NB4 (cell line): ENCODE results near the gene SPIB.

Source experiments
- DNase-seq: peaks from one replicate; pipeline ENCODE4 v3.0.0; 2010; ENCODE audit warnings: low read depth
- H3K4me3 ChIP-seq: one replicate; pipeline ENCODE4 v1.5.1; 2011; ENCODE audit warnings: mild to moderate bottlenecking, low read depth, low read length, moderate library complexity
- CTCF ChIP-seq: IDR thresholded peaks from one replicate; pipeline ENCODE4 v1.5.1; 2012; ENCODE audit warnings: low read depth, low read length
- MYC ChIP-seq: IDR thresholded peaks from 2 replicates; pipeline ENCODE4 v1.6.1; 2011; ENCODE audit warnings: low read depth, low read length
- POLR2A ChIP-seq: IDR thresholded peaks from 2 replicates; pipeline ENCODE4 v1.6.1; 2011; ENCODE audit warnings: mild to moderate bottlenecking; ENCODE audit not compliant: insufficient read length; ENCODE audit errors: extremely low read depth
- TF ChIP-seq, protein P1 (sequence below): IDR thresholded peaks from 2 replicates; pipeline ENCODE4 v1.6.1; 2011; ENCODE audit warnings: low read depth, low read length

Gene SPIB

GRCh38 chr19:50450369-50451222 is 31.9 kb downstream of the SPIB start:
- DNase-seq = no peak
- no peak for TF ChIP-seq CTCF
- no peak for TF ChIP-seq POLR2A
- TF ChIP-seq, protein P1, sequence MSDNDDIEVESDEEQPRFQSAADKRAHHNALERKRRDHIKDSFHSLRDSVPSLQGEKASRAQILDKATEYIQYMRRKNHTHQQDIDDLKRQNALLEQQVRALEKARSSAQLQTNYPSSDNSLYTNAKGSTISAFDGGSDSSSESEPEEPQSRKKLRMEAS = no peak
- no peak for TF ChIP-seq MYC
- no peak overlapping the region for H3K4me3 ChIP-seq

GRCh38 chr19:50451223-50451534 is 32.4 kb downstream of the SPIB start:
- TF ChIP-seq, protein P1 = no peak
- DNase-seq = no peak
- H3K4me3 ChIP-seq = no peak overlapping the region

DNA sequence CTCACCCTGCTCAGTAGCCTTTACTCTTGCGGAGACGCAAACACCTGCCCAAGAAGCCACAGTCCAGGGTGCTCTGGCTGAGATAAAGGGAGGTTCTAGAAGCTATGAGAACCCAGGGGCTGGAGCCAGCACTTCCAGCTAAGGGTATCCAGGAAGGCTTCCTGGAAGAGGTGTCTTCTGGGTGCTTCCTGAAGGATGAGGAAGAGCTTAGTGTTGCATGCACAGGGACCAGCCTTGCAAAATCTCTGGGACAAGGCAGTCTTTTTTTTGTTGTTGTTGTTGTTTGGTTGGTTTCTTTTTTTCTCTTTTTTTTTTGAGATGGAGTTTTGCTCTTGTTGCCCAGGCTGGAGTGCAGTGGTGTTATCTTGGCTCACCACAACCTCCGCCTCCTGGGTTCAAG is 34.5 kb downstream of the SPIB start:
- no peak for DNase-seq
- no peak overlapping the region for H3K4me3 ChIP-seq
- TF ChIP-seq CTCF (no peak), POLR2A (no peak), MYC (no peak)
- TF ChIP-seq, protein P1 = no peak

DNA sequence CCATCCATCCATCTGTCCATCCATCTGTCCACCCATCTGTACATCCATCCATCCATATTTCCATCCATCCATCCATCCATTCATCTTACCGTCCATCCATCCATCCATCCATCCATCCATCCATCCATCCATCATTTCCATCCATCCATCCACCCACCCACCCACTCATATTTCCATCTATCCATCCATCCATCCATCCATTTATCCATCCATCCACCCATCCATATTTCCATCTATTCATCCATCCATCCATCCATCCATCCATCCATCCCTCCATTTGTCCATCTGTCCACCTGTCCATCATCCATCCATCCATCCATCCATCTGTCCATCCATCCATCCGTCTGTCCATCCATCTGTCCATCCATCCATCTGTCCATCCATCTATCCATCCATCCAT is 37.3 kb downstream of the SPIB start:
- TF ChIP-seq MYC = no peak
- TF ChIP-seq, protein P1 = no peak
- no peak for TF ChIP-seq POLR2A
- TF ChIP-seq CTCF = no peak
- DNase-seq = no peak
- H3K4me3 ChIP-seq = no peak overlapping the region

- no peak for TF ChIP-seq CTCF
- no peak overlapping the region for H3K4me3 ChIP-seq
- DNase-seq = no peak
These were observed 38.6 kb downstream of the SPIB start for GRCh38 chr19:50457300-50457699.

DNA sequence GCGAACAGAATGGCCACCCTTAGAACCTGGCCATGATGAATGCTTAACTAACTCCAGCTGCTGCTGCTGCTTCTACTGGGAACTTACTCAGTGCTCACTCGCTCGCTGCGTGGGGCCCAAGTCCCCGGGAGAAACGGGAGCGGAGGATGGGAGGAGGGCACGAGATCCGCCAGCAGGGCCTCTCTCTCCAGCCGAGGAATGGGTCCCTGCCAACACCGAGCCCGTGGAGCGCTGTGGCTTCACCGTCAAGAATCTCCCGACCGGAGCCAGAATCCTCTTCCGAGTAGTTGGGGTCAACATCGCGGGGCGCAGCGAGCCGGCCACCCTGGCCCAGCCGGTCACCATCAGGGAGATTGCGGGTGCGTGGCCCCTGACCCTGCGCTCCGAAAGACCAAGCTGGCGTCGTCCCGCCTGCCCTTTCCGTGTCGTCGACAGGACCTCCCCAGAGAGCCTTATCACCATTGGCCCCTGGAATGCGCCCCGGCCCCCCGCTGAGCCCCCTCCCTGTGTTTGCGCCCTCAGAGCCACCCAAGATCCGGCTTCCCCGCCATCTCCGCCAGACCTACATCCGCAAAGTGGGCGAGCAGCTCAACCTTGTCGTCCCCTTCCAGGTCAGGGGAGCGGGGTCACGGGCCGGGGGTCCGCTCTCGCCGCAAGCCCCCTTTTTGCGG is 39.8 kb downstream of the SPIB start:
- no peak overlapping the region for H3K4me3 ChIP-seq
- TF ChIP-seq CTCF (no peak), POLR2A (no peak), MYC (no peak)
- TF ChIP-seq, protein P1 = no peak
- DNase-seq = no peak
